ENCODE data around the gene KTN1.

KTN1 gene

DNA sequence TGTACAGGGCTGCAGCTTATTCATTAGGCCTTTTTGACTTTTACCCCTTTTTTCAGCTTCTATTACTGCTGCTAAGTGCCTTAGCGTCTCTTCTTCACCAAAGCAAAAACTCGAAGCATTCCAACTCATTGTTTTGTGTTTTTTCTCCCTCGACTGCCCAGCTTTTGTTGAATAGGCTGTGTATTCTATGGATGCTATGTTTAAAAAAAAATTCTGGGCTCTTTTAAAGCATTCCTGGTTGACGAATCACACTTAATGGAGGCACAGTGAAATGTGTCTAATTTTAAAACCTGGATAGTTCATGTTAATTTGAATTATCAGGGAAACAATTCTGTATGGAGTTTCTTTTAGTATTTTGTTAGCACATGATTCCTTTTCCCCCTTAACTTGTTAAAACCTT lies 29.7 kb downstream of the KTN1 start:
- DNase-seq (ENCODE audit: low read depth), result no peak

DNA sequence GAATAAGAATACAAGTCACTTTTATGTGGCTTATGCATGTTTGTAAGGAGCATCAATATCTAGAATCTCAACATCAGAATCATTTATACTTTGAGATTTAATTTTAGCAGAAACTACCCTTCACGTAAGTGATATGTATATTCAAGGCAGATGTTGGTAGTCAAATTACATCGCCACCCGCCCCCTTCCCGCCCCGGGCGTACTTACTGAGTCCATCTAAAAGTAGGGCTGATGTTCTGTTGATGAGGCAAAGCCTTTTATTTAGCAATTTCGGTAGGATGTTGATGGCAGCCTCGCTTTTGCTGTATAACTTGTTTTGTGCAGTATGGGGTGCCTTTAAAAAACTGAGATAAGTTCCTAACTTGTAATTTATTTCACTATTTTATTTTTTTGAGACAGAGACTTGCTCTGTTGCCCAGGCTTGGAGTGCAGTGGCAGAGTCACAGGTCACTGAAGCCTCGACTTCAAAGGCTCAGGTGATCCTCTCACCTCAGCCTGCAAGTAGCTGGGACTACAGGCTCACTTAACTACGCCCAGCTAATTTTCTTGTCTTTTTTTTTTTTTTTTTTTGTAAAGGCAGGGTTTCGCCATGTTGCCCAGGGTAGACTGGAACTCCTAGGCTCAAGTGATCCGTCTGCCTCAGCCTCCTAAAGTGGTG lies 30.8 kb downstream of the KTN1 start:
- no peak for DNase-seq (ENCODE audit: low read depth)

DNA sequence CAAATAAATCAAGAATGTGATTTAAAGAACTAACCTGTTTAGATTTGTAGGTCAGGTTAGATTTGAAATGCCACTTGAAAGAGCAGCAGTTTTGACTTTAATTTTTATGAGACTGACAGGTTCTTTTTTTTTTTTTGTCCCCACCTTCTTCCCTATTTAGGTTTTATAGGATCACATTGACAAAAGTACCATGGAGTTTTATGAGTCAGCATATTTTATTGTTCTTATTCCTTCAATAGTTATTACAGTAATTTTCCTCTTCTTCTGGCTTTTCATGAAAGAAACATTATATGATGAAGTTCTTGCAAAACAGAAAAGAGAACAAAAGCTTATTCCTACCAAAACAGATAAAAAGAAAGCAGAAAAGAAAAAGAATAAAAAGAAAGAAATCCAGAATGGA lies 31.9 kb downstream of the KTN1 start:
- DNase-seq (ENCODE audit: low read depth), result no peak

DNA sequence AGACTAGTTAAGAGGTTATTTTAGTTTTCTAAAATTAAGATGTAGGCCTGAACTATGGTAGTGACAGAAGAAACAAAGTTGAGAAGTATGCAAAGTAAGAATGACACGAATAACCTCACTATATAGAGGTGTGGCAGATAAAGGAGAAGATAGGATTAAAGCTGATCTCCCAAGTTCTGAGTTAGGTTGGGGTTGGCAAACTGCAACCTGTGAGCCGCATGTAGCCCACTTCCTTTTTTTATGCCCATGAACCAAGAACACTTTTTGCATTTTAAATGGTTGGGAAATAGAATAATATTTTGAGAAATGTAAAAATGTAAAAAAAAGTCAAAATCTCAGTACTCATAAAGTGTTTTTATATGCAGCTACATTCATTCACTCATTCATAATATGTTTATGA lies 34.3 kb downstream of the KTN1 start:
- no peak for DNase-seq (ENCODE audit: low read depth)

DNA sequence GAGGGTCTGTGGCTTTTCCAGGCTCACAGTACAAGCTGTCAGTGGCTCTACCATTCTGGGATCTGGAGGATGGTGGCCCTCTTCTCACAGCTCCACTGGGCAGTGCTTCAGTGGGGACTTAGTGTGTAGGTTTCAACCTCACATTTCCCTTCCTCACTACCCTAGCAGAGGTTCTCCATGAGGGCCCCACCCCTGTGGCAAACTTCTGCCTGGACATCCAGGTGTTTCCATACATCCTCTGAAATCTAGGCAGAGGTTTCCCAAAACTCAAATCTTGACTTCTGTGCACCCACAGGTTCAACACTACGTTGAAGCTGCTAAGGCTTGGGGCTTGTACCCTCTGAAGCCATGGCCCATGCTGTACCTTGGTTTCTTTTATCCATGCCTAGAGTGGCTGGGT lies 40.3 kb downstream of the KTN1 start:
- DNase-seq (ENCODE audit: low read depth), result no peak

DNA sequence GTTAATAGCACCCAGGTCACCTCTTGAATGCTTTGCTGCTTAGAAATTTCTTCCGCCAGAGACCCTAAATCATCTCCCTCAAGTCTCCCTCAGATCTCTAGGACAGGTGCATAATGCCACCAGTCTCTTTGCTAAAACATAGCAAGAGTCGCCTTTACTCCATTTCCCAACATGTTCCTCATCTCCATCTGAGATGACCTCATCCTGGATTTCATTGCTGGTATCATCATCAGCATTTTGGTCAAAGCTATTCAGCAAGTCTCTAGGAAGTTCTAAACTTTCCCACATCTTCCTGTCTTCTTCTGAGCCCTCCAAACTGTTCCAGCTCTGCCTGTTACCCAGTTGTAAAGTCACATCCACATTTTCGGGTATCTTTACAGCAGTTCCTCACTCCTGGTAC lies 41.0 kb downstream of the KTN1 start:
- no peak for DNase-seq (ENCODE audit: low read depth)

DNA sequence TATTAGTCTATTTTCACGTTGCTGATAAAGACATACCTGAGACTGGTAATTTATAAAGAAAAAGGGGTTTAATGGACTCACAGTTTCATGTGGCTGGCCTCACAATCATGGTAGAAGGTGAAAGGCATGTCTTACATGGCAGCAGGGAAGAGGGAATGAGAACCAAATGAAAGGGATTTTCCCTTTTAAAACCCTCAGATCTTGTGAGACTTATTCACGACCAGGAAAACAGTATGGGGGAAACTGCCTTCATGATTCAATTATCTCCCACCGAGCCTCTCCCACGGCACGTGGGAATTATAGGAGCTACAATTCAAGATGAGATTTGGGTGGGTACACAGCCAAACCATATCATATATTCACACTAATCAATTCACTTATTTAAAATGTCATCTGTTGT lies 41.4 kb downstream of the KTN1 start:
- DNase-seq (ENCODE audit: low read depth), result no peak

DNA sequence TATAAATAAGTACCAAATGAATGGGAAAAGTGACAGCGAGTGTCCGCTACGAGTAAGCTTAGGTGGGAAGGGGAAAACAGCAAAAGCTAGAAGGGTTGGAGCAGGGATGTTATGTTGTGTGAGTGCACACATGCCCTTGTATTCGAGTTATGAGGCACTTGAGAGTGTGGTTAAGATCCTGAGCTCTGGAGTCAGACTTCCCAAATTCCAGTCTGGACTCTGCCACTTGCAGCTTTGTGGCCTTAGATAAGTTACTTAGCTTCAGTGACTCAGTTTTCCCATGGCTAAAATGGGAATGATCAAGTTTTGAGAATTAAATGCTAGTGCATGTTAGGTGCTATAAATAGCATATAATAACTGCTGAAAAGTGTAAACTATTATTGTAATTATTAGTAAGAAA lies 44.9 kb downstream of the KTN1 start:
- DNase-seq (ENCODE audit: low read depth), result no peak

DNA sequence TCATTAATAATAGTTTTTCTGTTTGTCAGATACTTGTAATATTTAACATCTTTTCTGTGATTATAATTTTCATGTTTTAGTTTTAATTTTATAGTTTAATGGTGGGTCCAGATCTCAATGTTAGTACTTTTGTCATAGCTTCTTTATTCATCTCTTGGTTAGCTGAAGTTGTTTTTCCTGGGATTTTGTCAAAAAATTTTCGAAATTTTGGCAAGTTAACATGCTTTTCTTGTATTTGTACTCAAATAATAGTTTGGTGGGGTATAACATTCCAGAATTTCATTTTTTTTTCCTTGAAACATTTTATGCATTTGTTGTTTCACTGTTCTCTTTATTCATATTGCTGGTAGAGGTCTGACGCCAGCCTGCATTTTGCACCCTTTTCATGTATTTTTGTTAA lies 45.5 kb downstream of the KTN1 start:
- DNase-seq (ENCODE audit: low read depth), result no peak

DNA sequence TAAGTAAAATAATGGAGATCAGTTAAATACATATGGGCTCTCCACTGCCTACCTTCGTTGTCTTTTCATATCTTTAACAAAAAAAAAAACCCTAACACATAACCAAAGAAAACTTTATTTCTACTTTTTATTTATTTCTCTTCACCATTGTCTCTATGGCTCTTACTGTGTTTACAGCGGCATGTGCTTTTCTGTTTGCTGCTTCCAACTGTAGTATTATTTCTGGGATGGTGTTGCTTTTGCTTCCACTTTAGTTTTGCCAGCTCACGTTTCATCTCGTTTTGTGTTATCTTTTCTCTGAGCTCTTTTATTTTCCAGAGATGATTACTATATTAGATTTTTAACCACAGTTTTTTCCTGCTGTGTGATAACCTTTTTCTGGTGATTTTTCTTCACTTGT lies 46.1 kb downstream of the KTN1 start:
- no peak for DNase-seq (ENCODE audit: low read depth)

DNA sequence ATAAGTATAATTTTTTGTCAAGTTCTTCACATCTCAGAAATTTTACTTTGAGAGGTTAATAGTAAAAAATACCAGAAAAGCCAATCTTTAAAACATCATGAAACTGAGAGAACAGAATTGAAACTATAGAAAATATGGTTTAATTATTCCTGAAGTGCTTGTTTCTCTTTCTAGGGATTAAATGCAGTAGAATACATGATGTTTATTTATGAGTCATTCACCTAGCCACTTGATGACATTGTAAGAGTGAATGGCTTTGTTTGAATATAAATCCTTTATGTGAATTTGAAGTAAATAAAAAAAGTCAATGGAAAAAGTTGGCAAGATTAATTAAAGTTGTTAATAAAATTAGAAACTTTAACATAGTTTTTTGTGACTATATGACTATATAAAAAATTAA lies 48.4 kb downstream of the KTN1 start:
- DNase-seq (ENCODE audit: low read depth), result no peak

DNA sequence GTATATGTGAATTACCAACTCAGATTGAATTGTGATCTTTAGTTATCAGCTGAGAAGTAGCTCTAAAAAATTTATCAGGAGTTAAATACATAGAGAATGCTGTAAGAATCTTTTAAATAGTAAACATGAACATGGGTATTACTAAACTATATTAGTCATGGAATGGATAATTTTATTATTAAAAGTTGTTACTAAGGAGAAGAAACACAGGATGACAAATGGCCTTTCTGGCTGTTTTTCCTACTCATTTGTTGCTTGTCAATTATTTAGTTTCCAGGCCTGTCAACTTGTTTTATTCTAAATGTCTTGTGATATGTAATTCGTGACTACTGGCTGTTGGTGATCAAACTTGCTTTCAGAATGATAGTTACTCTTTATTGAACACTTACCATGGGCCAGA lies 58.7 kb downstream of the KTN1 start:
- DNase-seq (ENCODE audit: low read depth), result no peak

DNA sequence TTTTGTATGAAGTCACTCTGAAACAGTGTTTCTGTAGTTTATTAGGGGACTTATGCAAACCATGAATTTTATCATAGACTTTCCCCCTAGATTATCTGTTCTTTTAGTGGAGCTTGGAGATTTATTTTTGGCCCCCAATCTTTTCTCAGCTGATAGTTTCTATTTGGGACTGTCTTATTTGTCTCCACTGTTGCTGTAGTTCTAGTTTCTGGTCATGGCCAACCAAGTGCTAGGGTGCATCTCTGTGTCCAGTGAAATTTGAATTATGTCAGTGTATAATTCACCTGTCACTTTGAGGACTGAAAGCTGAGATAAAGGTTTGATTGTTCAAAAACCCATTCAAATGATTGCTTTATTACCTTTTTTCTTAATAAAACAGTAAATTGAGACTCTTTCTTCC lies 61.3 kb downstream of the KTN1 start:
- no peak for DNase-seq (ENCODE audit: low read depth)

DNA sequence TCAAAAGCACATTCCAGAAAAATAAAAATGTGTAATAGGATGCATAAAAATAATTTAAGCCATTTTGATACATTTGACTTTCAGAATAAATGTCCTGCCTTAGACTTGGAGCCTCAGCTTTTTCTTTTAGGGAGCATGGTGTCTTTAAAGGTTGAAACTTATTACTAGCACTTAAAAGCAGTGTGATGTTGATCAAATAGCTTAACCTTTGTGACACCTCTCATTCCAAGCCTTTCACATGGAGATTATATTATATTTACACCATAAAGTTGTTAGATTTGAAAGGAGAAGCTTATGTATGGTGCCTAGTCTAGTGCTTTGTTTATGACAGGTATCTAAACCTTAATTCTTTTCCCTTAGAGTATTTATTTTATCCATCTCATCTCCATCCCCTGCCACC lies 61.9 kb downstream of the KTN1 start:
- DNase-seq (ENCODE audit: low read depth), result no peak

DNA sequence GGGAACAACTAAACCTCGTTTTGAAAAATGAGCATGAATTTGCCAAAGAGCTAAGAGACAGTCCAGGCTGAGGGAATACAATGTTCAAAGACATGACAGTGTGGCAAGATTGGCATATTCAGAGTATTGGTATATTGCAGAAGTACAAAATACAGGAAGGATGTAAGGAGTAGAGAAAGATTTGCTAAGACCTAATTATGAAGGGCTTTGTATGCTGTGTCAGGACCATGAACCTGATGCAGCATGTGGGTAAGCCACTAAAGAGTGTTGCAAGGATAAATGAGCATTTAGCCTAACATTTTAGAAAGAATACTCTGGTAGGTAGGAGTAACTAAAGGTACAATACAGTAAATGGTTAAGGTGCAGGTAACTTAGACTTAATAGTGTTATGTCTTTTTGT lies 65.1 kb downstream of the KTN1 start:
- DNase-seq (ENCODE audit: low read depth), result no peak

DNA sequence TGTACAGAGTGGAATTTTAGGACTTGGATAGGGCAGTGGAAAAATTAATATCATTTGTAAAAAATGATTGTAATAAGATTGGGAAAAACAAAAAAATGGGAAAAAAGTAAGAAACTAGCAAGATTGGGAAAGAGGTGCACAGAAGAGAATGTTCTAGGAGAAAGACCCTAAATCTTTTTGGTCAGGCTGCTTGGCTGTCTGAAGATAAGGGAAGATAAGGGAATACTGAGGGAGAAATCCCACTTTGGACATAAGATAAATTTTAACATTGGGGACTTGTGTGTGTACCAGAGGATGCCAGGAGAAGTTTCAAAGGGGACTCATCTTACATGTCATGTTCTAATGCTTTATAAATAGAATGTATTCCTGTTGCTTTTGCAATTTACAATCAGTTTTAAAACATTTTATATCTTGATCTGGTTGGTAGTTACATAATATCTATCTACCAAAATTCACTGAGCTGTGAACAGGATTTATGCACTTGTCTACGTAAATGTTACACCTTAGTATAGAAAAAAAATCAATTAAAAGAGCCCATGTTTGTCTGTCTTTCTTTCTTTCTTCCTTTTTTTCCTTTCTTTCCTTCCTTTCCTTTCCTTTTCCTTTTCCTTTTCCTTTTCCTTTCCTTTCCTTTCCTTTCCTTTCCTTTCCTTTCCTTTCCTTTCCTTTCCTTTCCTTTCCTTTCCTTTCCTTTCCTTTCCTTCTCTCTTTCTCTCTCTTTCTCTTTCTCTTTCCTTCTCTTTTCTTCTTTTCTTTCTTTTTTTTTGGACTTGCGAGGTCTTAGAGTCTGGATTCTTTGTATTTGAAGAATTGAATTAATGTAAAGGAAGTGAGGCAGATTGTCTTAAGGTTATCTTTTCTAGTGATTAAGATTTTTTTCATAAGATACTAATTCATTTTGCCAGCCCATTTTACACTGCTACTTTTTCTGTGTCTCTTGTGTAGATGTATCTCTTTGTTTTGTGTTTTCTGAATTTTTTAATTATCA lies 66.1 kb downstream of the KTN1 start:
- no peak for DNase-seq (ENCODE audit: low read depth)

DNA sequence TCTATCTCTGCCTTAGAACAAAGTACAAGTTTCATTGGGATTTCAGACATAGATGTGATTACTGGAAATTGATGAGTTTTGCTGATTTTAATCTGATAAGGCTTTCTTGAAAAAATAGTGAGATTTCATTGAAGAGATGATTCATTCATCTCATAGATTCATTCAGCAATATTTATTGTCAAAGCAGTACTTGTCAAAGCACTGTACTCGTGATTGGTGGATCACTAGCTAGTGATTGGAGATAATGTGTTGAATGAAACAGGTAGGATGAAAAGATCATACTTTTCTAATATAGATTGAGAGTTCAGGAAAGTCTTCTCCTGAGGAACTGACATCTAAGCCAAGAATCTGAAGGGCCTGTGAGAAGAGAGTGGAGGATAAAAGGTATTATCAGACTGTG lies 71.0 kb downstream of the KTN1 start:
- no peak for DNase-seq (ENCODE audit: low read depth)

DNA sequence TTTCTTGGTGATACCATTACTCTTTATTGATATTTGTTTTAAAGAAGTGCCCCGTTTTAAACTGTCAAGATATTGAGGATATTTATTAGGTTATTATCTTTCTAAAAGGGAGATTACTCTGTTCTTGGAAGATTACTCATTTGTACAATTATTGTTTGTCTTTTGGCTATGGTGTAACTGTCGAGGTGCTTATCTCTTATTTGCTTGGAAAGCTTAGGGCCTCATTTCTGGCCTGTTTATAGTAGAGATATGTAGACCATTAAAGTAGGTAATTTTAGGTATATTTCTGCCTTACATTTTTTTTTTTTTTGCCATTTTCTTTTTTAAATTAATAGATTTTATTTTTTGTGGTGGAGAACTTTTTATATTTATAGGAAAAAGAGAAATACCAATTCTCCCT lies 74.2 kb downstream of the KTN1 start:
- no peak for DNase-seq (ENCODE audit: low read depth)

DNA sequence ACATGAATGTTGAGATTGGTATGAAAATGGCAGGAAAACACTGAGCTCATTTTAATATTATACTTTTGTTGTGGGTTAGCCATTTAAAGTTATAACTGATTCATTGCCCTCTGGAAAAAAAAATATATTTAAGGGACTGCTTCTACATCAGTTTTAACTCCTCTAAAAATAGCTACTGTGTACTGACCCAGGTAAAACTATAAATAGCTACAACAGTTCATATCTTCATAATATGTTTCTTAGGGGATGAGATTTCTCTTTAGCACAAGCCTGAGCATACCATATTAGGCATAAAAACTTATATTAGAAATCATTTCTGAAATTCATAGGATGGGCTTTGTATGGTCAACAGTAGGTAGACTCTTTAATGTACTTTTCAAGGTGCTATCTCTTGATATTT lies 81.0 kb downstream of the KTN1 start:
- no peak for DNase-seq (ENCODE audit: low read depth)

DNA sequence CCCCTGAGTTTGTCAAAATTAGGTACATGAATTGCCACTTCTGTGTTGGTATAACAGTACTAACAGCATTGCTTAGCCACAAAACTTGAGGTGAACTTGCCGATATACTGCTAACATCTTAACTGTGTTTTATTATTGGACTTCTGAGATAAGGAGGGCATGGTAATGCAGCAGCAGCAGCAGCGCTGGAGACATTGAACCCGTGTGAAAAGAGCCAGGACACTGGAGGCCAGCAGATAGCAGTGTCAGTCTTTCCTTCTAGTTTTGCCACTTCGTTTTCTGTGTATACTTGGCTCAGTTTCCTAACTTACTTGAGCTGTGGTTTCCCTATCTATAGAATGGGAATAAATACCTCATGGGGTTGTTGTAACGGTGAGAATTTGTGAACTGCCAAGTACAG lies 82.7 kb downstream of the KTN1 start:
- DNase-seq (ENCODE audit: low read depth), result no peak

DNA sequence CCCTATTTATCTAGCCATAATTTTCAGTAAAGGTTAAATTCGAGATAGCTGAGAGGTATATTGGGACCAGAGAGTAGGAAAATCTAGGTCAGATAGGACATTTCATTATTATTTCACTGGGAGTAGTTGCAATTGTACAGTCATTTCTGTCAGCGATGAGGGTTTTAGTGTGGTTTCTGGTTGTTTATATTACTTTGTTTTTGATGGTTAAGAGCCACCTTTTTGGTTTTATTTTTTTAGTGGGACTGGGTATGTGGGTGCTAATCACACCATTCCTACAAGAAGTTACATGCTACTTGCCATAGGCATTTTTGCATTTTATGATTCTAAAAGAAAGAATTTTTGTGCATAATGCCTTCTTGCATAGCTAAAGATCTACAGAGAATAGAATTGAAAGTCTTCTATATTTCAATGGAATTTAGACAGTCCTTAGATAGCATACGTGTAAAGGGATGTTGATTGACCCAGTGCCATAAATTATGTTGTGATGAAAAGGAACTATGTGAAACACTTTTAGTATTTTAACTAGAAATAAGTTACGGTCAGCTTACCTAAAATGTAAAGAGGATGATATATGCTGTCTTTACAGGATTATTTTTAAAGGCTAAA lies 85.2 kb downstream of the KTN1 start:
- no peak for DNase-seq (ENCODE audit: low read depth)

DNA sequence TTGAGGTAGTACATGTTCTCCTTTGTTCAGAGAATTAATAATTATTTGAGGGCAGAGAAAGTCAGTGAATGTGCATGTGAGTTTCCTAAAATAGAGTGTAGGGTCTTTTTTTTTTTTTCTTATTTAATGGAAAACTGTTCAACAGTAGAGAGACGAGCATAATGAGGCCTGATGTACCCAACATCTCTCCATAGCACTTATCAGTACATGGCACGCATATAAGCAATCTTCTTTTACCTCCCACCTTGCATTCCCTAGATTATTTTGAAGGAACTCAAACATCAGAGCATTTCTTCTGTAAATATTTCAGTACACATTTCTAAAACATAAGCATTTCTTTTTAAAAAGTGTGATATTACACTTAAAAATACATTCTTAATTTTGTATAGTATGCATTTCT lies 87.8 kb downstream of the KTN1 start:
- DNase-seq (ENCODE audit: low read depth), result no peak

DNA sequence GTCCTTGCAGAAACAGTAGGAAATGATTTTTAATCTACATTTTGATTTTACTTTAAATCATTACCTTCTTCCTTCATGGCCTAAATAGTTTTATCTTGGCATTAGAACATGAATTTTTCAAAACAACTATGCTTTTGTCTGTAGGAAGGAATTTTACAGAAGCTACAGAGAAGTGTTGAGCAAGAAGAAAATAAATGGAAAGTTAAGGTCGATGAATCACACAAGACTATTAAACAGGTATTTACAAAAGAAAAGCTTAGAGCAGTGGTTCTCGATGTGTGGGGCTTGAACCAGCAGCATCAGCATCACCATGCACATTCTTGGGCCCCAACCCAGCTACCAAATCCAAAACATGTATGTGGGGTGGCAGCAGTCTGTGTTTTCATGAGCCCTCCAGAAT lies 91.6 kb downstream of the KTN1 start:
- DNase-seq (ENCODE audit: low read depth), result no peak
